ENCODE measurements around the gene ZNF138.
"Not testable (repeated sequence)": the region's sequence is repeated elsewhere in the genome, so short reads cannot be mapped to it uniquely, and the experiment has no call there.

GRCh38 chr7:64838051-64838450 lies 43.8 kb downstream of the ZNF138 start:
- not testable (repeated sequence) for TF ChIP-seq CTCF, POLR2A (IDR thresholded peaks at IDR 0.05)

Data from Peyer's patch (tissue), 4 donors.